Fibroblast of the aortic adventitia (primary cell): ENCODE measurements around the gene CKAP2L. TPM values are rescaled to one million over a fixed set of nuclear protein-coding genes. Genes with fewer than 3 reads are reported as not detected.
A peak's percentile ranks its signal among the peaks of the same experiment; 100 is the strongest.

ENCODE experiments used
- DNase-seq: peaks from one replicate; pipeline ENCODE4 v3.0.0-alpha.2; 2010; ENCODE audit warnings: low read depth
- H3K4me3 ChIP-seq: 2 replicates; pipeline ENCODE4 v1.5.1; 2011; ENCODE audit warnings: low read depth, mild to moderate bottlenecking, control low read depth, low read length, moderate library complexity
- CTCF ChIP-seq: IDR thresholded peaks from 2 replicates; pipeline ENCODE4 v1.5.1; 2011; ENCODE audit warnings: mild to moderate bottlenecking, low read length, control low read depth, inconsistent platforms; ENCODE audit not compliant: insufficient read depth
- total RNA-seq: library from RNA; depleted of rRNA; stranded (reverse); fragments of >200 nt; gene quantifications from 2 replicates; pipeline ENCODE4 v1.2.3, GENCODE V29; 2012; ENCODE audit warnings: low replicate concordance

Gene CKAP2L
- total RNA-seq, 1 donor, result 26.4 TPM

GRCh38 chr2:112724591-112725525 lies 39.6 kb downstream of the CKAP2L start:
- H3K4me3 ChIP-seq, result no peak overlapping the region
- no peak for DNase-seq
- TF ChIP-seq CTCF, result peak; percentile 28

GRCh38 chr2:112723995-112724394 lies 40.4 kb downstream of the CKAP2L start:
- no peak overlapping the region for H3K4me3 ChIP-seq
- TF ChIP-seq CTCF, result no peak
- DNase-seq, result no peak

GRCh38 chr2:112723547-112723940 lies 40.9 kb downstream of the CKAP2L start:
- TF ChIP-seq CTCF, result no peak
- H3K4me3 ChIP-seq, result no peak overlapping the region
- DNase-seq, result no peak

- no peak for DNase-seq
- TF ChIP-seq CTCF, result no peak
- H3K4me3 ChIP-seq, result no peak overlapping the region
Observed at GRCh38 chr2:112722816-112723546, 41.4 kb downstream of the CKAP2L start.

- no peak for TF ChIP-seq CTCF
- no peak overlapping the region for H3K4me3 ChIP-seq
- no peak for DNase-seq
Observed at GRCh38 chr2:112721819-112722522, 42.4 kb downstream of the CKAP2L start.

GRCh38 chr2:112720785-112721184 lies 43.6 kb downstream of the CKAP2L start, which contains the start of gene NT5DC4:
TSS of gene NT5DC4 (plus strand) at chr2:112721020. CDS start at chr2:112721080, 60 bp downstream.
- no peak for DNase-seq
- TF ChIP-seq CTCF, result no peak
- H3K4me3 ChIP-seq, result no peak within 1 kb of the TSS
